Measurements from ENCODE around the gene EEFSEC. TPM values are rescaled to one million over a fixed set of nuclear protein-coding genes. Genes with fewer than 3 reads are reported as not detected.

The EEFSEC gene
- total and polyA plus RNA-seq, 8 donors: 5.9 to 9.8 (median 7.4) TPM

DNA sequence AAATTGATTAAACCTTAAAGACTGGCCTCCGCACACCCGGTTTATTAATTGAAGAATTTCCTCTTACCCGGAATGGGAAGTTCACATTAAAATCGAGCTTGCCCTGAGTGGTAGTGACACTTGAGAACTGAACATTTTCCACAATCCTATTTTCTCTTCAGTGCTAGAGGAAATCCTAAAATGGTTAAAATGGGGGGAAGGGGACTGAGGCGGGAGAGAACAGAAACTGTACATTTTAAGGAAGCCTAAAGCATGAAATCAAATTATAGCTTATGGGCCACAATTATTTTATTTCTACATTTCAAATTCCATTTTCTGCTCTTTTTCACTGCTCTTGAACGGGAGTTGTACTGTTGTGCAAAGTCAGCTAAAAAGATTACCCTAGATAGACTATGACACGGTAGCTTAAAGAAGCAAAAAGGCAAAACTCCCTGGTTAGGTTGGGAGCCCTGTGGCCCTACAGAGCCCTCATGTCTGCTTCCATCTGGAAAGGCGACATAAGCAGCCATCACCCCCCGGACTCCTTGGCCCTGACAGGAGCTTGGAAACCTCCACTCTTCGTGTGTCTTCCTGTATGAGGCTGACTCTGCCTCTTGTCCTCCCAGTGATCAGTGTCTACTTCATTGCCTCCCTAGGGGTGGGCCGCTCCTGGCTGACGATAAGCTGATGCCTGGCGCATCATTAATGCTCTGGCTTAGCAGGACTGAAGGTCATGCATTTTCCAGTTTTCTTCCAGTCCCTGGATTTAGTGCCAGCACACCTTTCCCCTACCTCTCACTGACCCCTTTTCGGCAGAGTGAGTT, 79.3 kb downstream of the EEFSEC start:
- no peaks in the 10 kb centered on the region for H3K4me1 ChIP-seq
- no peak for FAIRE-seq
- intact Hi-C loops (cut with DNase I): no loop called here
- no peak for ATAC-seq
- WGBS, 2 donors: 71 to 89% methylated on average over 14 of the region's 14 CpGs
- TF ChIP-seq, protein P1, sequence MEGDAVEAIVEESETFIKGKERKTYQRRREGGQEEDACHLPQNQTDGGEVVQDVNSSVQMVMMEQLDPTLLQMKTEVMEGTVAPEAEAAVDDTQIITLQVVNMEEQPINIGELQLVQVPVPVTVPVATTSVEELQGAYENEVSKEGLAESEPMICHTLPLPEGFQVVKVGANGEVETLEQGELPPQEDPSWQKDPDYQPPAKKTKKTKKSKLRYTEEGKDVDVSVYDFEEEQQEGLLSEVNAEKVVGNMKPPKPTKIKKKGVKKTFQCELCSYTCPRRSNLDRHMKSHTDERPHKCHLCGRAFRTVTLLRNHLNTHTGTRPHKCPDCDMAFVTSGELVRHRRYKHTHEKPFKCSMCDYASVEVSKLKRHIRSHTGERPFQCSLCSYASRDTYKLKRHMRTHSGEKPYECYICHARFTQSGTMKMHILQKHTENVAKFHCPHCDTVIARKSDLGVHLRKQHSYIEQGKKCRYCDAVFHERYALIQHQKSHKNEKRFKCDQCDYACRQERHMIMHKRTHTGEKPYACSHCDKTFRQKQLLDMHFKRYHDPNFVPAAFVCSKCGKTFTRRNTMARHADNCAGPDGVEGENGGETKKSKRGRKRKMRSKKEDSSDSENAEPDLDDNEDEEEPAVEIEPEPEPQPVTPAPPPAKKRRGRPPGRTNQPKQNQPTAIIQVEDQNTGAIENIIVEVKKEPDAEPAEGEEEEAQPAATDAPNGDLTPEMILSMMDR (IDR thresholded peaks at IDR 0.05): no peak
- no peak overlapping the region for H3K27ac ChIP-seq
- no peaks in the 10 kb centered on the region for H3K36me3 ChIP-seq
- no peak for DNase-seq
- H3K9me3 ChIP-seq: no peaks in the 10 kb centered on the region
- H3K27me3 ChIP-seq: no peaks in the 10 kb centered on the region
- H3K4me3 ChIP-seq: no peak overlapping the region

DNA sequence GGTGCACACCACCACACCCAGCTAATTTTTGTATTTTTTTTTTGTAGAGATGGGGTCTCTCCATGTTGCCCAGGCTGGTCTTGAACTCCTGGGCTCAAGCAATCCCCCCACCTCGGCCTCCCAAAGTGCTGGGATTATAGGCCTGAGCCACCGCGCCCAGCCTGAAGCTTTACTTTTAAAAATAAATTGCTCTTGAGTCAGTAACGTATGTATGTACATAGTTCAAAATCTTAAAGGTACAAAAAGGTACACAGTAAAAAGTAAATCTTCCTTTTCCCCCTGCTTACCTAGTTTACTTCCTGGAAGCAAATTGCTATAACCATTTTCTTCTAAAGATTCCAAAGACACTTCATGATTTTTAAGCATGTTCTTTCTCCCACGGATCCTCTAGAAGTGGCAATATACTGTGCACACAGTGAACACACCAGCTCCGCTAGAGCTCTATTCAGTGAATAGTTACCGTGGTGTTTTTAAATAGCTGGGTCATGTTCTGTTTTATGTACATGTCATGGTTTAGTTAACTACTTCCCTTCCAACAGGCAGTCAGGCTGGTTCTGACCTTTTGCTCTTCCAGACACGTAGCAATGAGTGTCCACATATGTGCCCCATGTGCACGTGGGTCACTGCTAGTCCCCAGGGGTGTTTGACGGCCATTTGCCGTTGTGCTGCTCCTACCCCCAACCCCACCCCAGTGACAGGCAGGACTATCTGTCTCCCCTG, 82.1 kb downstream of the EEFSEC start:
- no peak overlapping the region for H3K4me3 ChIP-seq
- H3K27me3 ChIP-seq: no peaks in the 10 kb centered on the region
- ATAC-seq (no peak), DNase-seq (no peak), FAIRE-seq (no peak)
- TF ChIP-seq, protein P1 (IDR thresholded peaks at IDR 0.05): no peak
- H3K36me3 ChIP-seq: no peaks in the 10 kb centered on the region
- no peaks in the 10 kb centered on the region for H3K4me1 ChIP-seq
- intact Hi-C loops (cut with DNase I): no loop called here
- WGBS, 2 donors: 75 to 82% methylated on average over 11 of the region's 11 CpGs
- no peaks in the 10 kb centered on the region for H3K9me3 ChIP-seq
- no peak overlapping the region for H3K27ac ChIP-seq

DNA sequence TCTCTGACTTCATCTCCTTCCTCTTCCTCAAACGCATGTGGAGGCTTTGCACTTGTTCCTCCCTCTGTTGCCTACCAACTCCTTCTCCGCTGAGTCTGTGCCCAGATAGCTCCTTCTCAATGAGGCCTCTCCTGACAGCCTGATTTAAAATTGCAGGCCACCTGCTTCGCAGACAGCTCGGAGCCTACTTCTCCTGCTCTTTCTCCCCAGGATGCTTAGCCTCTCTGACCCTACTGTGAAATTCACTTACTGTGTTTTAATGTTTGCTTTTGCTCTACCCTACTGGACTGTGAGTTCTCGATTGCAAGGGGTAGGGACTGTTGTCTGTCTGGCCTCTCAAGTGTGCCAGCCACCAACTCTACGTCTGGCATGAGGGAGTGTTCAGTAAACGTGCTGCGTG, 83.4 kb downstream of the EEFSEC start:
- H3K36me3 ChIP-seq: no peaks in the 10 kb centered on the region
- no peaks in the 10 kb centered on the region for H3K9me3 ChIP-seq
- H3K4me3 ChIP-seq: no peak overlapping the region
- no peak overlapping the region for H3K27ac ChIP-seq
- ATAC-seq (no peak), DNase-seq (no peak), FAIRE-seq (no peak)
- TF ChIP-seq, protein P1 (IDR thresholded peaks at IDR 0.05): no peak
- no peaks in the 10 kb centered on the region for H3K4me1 ChIP-seq
- no peaks in the 10 kb centered on the region for H3K27me3 ChIP-seq
- 87 to 88% methylated on average over 8 of the region's 8 CpGs for WGBS, 2 donors
- intact Hi-C loops (cut with DNase I): no loop called here

DNA sequence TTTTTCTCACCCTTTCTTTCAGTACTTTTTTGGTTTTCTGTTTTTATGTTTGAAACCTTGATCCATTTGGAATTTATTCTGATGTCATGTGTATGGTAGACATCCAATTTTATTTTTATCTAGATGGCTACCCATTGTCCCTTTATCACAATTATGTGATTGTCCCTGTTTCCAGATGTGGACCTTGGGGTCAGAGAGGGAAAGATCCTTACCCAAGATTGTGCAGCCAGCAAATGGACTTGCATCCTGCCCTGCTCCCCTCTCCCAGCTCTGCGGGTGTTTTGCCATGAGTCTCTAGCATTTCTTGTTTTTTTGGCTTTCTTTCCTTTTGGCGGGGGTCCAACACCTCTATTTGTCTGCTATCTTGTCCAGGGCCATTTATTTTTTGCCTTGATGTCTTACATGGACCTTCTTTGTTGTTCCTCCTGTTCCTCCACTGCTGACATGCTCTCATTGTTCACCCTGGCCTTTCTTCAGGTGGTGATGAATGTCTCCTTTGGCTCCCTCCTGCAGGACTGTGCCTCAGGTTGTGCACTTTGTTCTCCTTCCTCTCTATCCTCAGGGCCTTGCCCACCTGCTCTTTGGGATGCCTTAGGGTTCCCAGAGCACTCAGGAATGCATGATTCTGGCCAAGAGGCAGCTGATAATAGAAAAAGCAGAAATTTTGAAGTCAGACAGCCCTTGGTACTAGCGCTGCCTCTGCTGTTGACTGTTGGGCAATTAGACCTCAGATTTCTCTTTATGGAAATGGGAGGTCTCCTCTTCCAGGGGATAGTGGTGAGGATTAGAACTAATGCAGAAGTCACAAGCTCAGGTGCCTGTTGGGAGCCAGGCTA, 84.3 kb downstream of the EEFSEC start:
- Histone ChIP-seq H3K27ac (no peak overlapping the region), H3K27me3 (no peaks in the 10 kb centered on the region), H3K4me1 (no peaks in the 10 kb centered on the region), H3K36me3 (no peaks in the 10 kb centered on the region), H3K4me3 (no peak overlapping the region), H3K9me3 (no peaks in the 10 kb centered on the region)
- ATAC-seq (no peak), DNase-seq (no peak), FAIRE-seq (no peak)
- TF ChIP-seq, protein P1 (IDR thresholded peaks at IDR 0.05): no peak
- intact Hi-C loops (cut with DNase I): no loop called here
- 61 to 66% methylated on average over 3 of the region's 3 CpGs for WGBS, 2 donors

Data from pancreas (tissue), 10 donors.